H9 (cell line): Measurements from ENCODE around the gene MTHFS. TPM values are rescaled to one million over a fixed set of nuclear protein-coding genes. Genes with fewer than 3 reads are reported as not detected.

Experiments used
- DNase-seq: peaks from one replicate; pipeline ENCODE4 v3.0.0-alpha.2; 2017
- H2AFZ ChIP-seq: one replicate; pipeline ENCODE4 v1.6.1; 2013; ENCODE audit warnings: mild to moderate bottlenecking, low read length, control low read depth, moderate library complexity
- H2AK5ac ChIP-seq: 2 replicates; pipeline ENCODE4 v1.6.1; 2013; ENCODE audit warnings: low read length, control low read depth, mixed read lengths; ENCODE audit not compliant: insufficient read length
- H2BK120ac ChIP-seq: one replicate; pipeline ENCODE4 v1.6.1; 2013; ENCODE audit warnings: low read depth, mild to moderate bottlenecking, low read length, control low read depth, inconsistent platforms; ENCODE audit not compliant: poor library complexity, severe bottlenecking
- H2BK12ac ChIP-seq: 2 replicates; pipeline ENCODE4 v1.6.1; 2013; ENCODE audit warnings: low read length, control low read depth, mixed read lengths, low read depth; ENCODE audit not compliant: insufficient read length
- H2BK15ac ChIP-seq: 2 replicates; pipeline ENCODE4 v1.6.1; 2013; ENCODE audit warnings: low read depth, low read length, control low read depth
- H2BK20ac ChIP-seq: one replicate; pipeline ENCODE4 v1.6.1; 2013; ENCODE audit warnings: low read depth, mild to moderate bottlenecking, low read length, control low read depth, inconsistent platforms; ENCODE audit not compliant: poor library complexity, severe bottlenecking
- H2BK5ac ChIP-seq: 2 replicates; pipeline ENCODE4 v1.6.1; 2013; ENCODE audit warnings: low read length, control low read depth, mixed read lengths; ENCODE audit not compliant: insufficient read length
- H3K14ac ChIP-seq: 2 replicates; pipeline ENCODE4 v1.6.1; 2013; ENCODE audit warnings: low read length, control low read depth; ENCODE audit not compliant: insufficient read depth
- H3K18ac ChIP-seq: 2 replicates; pipeline ENCODE4 v1.6.1; 2013; ENCODE audit warnings: low read depth, mild to moderate bottlenecking, mixed read lengths, low read length, control low read depth; ENCODE audit not compliant: insufficient read length
- H3K23ac ChIP-seq: 2 replicates; pipeline ENCODE4 v1.6.1; 2013; ENCODE audit warnings: low read length, control low read depth, mixed read lengths, low read depth; ENCODE audit not compliant: insufficient read length
- H3K23me2 ChIP-seq: 2 replicates; pipeline ENCODE4 v1.6.1; 2013; ENCODE audit warnings: low read depth, mild to moderate bottlenecking, mixed read lengths, low read length, control low read depth; ENCODE audit not compliant: insufficient read length, poor library complexity, severe bottlenecking
- H3K27ac ChIP-seq: 2 replicates; pipeline ENCODE4 v1.5.1; 2013; ENCODE audit warnings: low read length, control low read depth, mixed read lengths, low read depth; ENCODE audit not compliant: insufficient read length
- H3K27me3 ChIP-seq: 2 replicates; pipeline ENCODE4 v1.6.1; 2013; ENCODE audit warnings: low read length, control low read depth, inconsistent platforms; ENCODE audit not compliant: insufficient read depth
- H3K4ac ChIP-seq: 2 replicates; pipeline ENCODE4 v1.6.1; 2013; ENCODE audit warnings: low read depth, mild to moderate bottlenecking, control low read depth, inconsistent platforms, low read length, moderate library complexity
- H3K4me1 ChIP-seq: 2 replicates; pipeline ENCODE4 v1.6.1; 2013; ENCODE audit warnings: low read length, control low read depth, inconsistent platforms; ENCODE audit not compliant: insufficient read depth
- H3K4me2 ChIP-seq: 2 replicates; pipeline ENCODE4 v1.6.1; 2013; ENCODE audit warnings: low read length, control low read depth, mixed read lengths; ENCODE audit not compliant: insufficient read length, insufficient read depth
- H3K56ac ChIP-seq: 2 replicates; pipeline ENCODE4 v1.6.1; 2013; ENCODE audit warnings: low read depth, mild to moderate bottlenecking, mixed read lengths, low read length, control low read depth; ENCODE audit not compliant: insufficient read length
- H3K79me1 ChIP-seq: 2 replicates; pipeline ENCODE4 v1.6.1; 2013; ENCODE audit warnings: low read depth, mild to moderate bottlenecking, moderate library complexity, low read length, control low read depth, inconsistent platforms; ENCODE audit not compliant: insufficient read depth, poor library complexity, severe bottlenecking
- H3K79me2 ChIP-seq: 2 replicates; pipeline ENCODE4 v1.6.1; 2013; ENCODE audit warnings: low read length, control low read depth, inconsistent platforms; ENCODE audit not compliant: insufficient read depth
- H3K9ac ChIP-seq: 2 replicates; pipeline ENCODE4 v1.6.1; 2013; ENCODE audit warnings: low read length, control low read depth, mixed read lengths; ENCODE audit not compliant: insufficient read length; ENCODE audit errors: extremely low read depth
- H3K9me3 ChIP-seq: one replicate; pipeline ENCODE4 v1.6.1; 2013; ENCODE audit warnings: low read depth, low read length, inconsistent platforms; ENCODE audit not compliant: control insufficient read depth
- H3T11ph ChIP-seq: one replicate; pipeline ENCODE4 v1.6.1; 2013; ENCODE audit warnings: mild to moderate bottlenecking, low read length, control low read depth, inconsistent platforms
- H4K20me1 ChIP-seq: one replicate; pipeline ENCODE4 v1.6.1; 2013; ENCODE audit not compliant: control insufficient read depth, insufficient read length, insufficient read depth
- H4K5ac ChIP-seq: 2 replicates; pipeline ENCODE4 v1.6.1; 2013; ENCODE audit warnings: low read depth, mild to moderate bottlenecking, mixed read lengths, low read length, control low read depth; ENCODE audit not compliant: insufficient read length
- H4K8ac ChIP-seq: replicated peaks from 2 replicates; pipeline ENCODE4 v1.6.1; 2013; ENCODE audit warnings: low read length, control low read depth, mixed read lengths, low read depth; ENCODE audit not compliant: insufficient read length
- H4K91ac ChIP-seq: 2 replicates; pipeline ENCODE4 v1.6.1; 2013; ENCODE audit warnings: low read depth, mild to moderate bottlenecking, moderate library complexity, mixed read lengths, low read length, control low read depth; ENCODE audit not compliant: insufficient read length
- H3K27ac Mint-ChIP-seq, 3 experiments: 2 replicates in 2 of 3; 3 replicates in 1 of 3; pipeline ENCODE4 v1.8.0; 2020 to 2021; ENCODE audit warnings: mixed read lengths in 3 of 3, mild to moderate bottlenecking in 1 of 3, moderate library complexity in 1 of 3
- H3K27me3 Mint-ChIP-seq: 2 replicates; pipeline ENCODE4 v1.8.0; 2021; ENCODE audit warnings: low read depth, mild to moderate bottlenecking, moderate library complexity, mixed read lengths
- H3K36me3 Mint-ChIP-seq, 3 experiments: 2 replicates in 2 of 3; 3 replicates in 1 of 3; pipeline ENCODE4 v1.8.0; 2020 to 2021; ENCODE audit warnings: low read depth in 3 of 3, mixed read lengths in 3 of 3; ENCODE audit not compliant: insufficient read depth in 1 of 3
- H3K4me1 Mint-ChIP-seq, 2 experiments: 2 replicates each; pipeline ENCODE4 v1.8.0; 2020; ENCODE audit warnings: mixed read lengths in 2 of 2
- H3K4me3 Mint-ChIP-seq, 2 experiments: 2 replicates in 1 of 2; 3 replicates in 1 of 2; pipeline ENCODE4 v1.8.0; 2020 to 2021; ENCODE audit warnings: mild to moderate bottlenecking in 2 of 2, mixed read lengths in 2 of 2, moderate library complexity in 1 of 2
- H3K9me3 Mint-ChIP-seq, 2 experiments: 2 replicates in 1 of 2; 3 replicates in 1 of 2; pipeline ENCODE4 v1.8.0; 2020; ENCODE audit warnings: mild to moderate bottlenecking in 2 of 2, mixed read lengths in 2 of 2, moderate library complexity in 1 of 2
- CTCF ChIP-seq: fragments of 200-600 bp; sonication (generic); conservative IDR thresholded peaks from 3 replicates; pipeline ENCODE4 v1.8.0; 2021; ENCODE audit warnings: antibody characterized with exemption, mild to moderate bottlenecking
- WGBS: extraction: QIAGEN DNeasy Blood & Tissue Kit; methylation state at CpG from one replicate; pipeline ENCODE4 v1.1.7; 2013; ENCODE audit warnings: missing lambda C conversion rate, low lambda C conversion rate, mixed read lengths; ENCODE audit not compliant: insufficient read length; ENCODE audit errors: extremely low coverage; 5-methylcytosine and 5-hydroxymethylcytosine counted together
- total RNA-seq: library from RNA; stranded (reverse); gene quantifications from 2 replicates; pipeline ENCODE4 v1.2.1, GENCODE V29; 2021

MTHFS gene
- total RNA-seq, 1 experiment from 2014 or later: 36.9 TPM

DNA sequence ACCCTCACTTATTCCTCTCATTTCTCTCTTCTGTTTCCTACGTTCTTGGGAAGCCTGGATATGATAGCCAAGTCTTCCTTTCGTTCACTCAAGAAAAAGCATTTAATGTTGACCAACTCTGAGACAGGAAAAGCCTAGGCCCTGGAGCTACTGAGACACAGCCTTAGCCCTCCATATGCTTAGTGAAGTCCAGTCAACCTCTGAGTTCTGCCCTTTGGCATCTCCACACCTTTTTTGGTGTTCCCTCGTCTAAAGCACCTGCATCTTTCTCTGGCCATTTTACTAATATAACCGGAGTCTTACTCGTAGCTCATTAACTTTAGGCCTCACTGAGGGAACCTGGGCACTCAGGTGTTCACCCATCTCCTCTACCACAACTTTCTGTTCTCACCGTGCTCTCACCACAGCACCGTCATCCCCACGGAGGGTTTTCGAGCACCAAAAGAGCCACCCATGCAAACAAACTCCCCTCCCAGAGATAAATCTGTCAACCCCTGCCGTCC is 632 bp downstream of the MTHFS start:
- WGBS: no CpG with 5 or more reads among the region's 10 CpGs
- H3K36me3 Mint-ChIP-seq: peaks cover 4 to 18% (median 15%) of the 10 kb centered on the region in 3 experiments; a peak in 6 of 7 replicates
- Histone ChIP-seq H2BK5ac (no peak overlapping the region), H3K56ac (no peak overlapping the region), H2BK20ac (no peak overlapping the region), H3K4me1 (no peaks in the 10 kb centered on the region), H3K23me2 (peaks cover 7% of the 10 kb centered on the region), H4K91ac (no peak overlapping the region), H3T11ph (no peak overlapping the region), H3K27ac (no peak overlapping the region), H3K23ac (no peak overlapping the region), H2BK12ac (no peak overlapping the region), H2BK15ac (no peak overlapping the region), H2BK120ac (no peak overlapping the region), H4K8ac (no peak overlapping the region), H3K18ac (peak overlapping the region; percentile 46), H3K79me1 (no peaks in the 10 kb centered on the region), H2AK5ac (no peak overlapping the region), H2AFZ (no peak overlapping the region), H3K27me3 (no peaks in the 10 kb centered on the region), H4K20me1 (no peaks in the 10 kb centered on the region), H3K79me2 (no peaks in the 10 kb centered on the region; the same call in 1 of the 2 replicates), H3K9me3 (no peaks in the 10 kb centered on the region), H4K5ac (no peak overlapping the region), H3K4me2 (peak overlapping the region; percentile 85), H3K14ac (peak overlapping the region; percentile 91), H3K4ac (no peak overlapping the region), H3K9ac (peak overlapping the region; percentile 73)
- H3K4me1 Mint-ChIP-seq: peaks cover 16 to 19% of the 10 kb centered on the region in 2 experiments
- H3K27ac Mint-ChIP-seq: peak overlapping the region; percentile 97 to 99 (median 98)
- H3K9me3 Mint-ChIP-seq: no peaks in the 10 kb centered on the region
- no peak for DNase-seq
- H3K27me3 Mint-ChIP-seq: no peaks in the 10 kb centered on the region
- peak overlapping the region; percentile 92 to 96 for H3K4me3 Mint-ChIP-seq
- TF ChIP-seq CTCF: no peak
